ENCODE data around the gene ARMC8.

The ARMC8 gene

DNA sequence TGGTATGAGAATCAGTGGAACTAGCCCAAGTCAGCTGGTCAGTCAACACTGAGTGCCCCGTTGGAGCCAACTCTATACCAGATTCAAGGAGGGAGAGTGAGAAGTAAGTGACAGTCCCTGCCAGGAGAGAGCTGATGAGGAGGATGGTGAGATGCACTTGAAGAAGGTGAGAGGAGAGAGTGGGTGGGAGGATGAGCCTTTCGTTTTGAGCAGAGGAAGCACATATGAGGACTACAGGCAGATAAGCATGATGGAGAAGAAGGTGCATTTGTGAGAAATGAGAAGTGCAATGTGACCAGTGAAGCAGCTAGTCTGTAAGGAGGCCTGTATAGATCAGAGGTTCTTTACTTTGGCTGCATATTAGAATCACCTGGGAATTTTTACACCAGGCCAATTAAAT lies 102.2 kb downstream of the ARMC8 start:
- no peaks in the 10 kb centered on the region for H3F3A ChIP-seq (ENCODE audit: insufficient read depth, low read length)
- H3K4me1 ChIP-seq (ENCODE audit: insufficient read depth, low read length, severe bottlenecking), result no peaks in the 10 kb centered on the region
- H4K20me1 ChIP-seq (ENCODE audit: insufficient read depth, low read length), result no peaks in the 10 kb centered on the region
- no peaks in the 10 kb centered on the region for H3K27me3 ChIP-seq (ENCODE audit: insufficient read depth, low read length)
- H3K4me2 ChIP-seq (ENCODE audit: low read length), result no peak overlapping the region
- H3K9me3 ChIP-seq (ENCODE audit: low read length), result no peaks in the 10 kb centered on the region
- H3K9ac ChIP-seq (ENCODE audit: low read length), result no peak overlapping the region
- H3K36me3 ChIP-seq (ENCODE audit: insufficient read depth, low read length), result peaks cover 87% of the 10 kb centered on the region
- H3K79me2 ChIP-seq (ENCODE audit: insufficient read depth, low read length), result no peaks in the 10 kb centered on the region
- no peaks in the 10 kb centered on the region for H3K9me2 ChIP-seq (ENCODE audit: low read depth, low read length)
- TF ChIP-seq EZH2 (IDR thresholded peaks at IDR 0.05; ENCODE audit: borderline replicate concordance, low read length), result no peak
- TF ChIP-seq, protein P1, sequence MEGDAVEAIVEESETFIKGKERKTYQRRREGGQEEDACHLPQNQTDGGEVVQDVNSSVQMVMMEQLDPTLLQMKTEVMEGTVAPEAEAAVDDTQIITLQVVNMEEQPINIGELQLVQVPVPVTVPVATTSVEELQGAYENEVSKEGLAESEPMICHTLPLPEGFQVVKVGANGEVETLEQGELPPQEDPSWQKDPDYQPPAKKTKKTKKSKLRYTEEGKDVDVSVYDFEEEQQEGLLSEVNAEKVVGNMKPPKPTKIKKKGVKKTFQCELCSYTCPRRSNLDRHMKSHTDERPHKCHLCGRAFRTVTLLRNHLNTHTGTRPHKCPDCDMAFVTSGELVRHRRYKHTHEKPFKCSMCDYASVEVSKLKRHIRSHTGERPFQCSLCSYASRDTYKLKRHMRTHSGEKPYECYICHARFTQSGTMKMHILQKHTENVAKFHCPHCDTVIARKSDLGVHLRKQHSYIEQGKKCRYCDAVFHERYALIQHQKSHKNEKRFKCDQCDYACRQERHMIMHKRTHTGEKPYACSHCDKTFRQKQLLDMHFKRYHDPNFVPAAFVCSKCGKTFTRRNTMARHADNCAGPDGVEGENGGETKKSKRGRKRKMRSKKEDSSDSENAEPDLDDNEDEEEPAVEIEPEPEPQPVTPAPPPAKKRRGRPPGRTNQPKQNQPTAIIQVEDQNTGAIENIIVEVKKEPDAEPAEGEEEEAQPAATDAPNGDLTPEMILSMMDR (IDR thresholded peaks at IDR 0.05; ENCODE audit: low read length), result no peak
- no peak overlapping the region for H3K4me3 ChIP-seq (ENCODE audit: low read depth, low read length, poor library complexity, severe bottlenecking)
- no peak overlapping the region for H3K27ac ChIP-seq (ENCODE audit: low read depth, low read length, poor library complexity, severe bottlenecking)
- H2AFZ ChIP-seq (ENCODE audit: low read length), result no peak overlapping the region

DNA sequence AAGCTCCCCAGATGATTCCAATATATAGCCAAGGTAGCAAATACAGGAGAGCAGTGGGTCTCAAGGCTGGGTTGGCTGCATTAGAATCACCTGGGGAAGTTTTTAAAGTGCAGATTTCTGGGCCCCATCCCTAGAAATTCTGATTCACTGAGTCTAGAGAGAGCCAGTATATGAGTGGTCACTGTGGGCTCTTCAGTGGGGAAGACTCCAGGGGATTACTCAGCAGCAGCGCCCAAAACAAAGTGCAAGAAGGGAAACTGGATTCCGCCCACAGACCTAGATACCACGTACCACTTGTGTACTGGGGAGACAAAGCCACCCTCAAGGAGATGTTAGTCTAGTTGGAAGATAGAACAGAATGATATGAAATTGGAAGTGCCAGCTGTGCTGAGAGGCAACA lies 102.6 kb downstream of the ARMC8 start:
- H3K9ac ChIP-seq (ENCODE audit: low read length), result no peak overlapping the region
- no peaks in the 10 kb centered on the region for H3K4me1 ChIP-seq (ENCODE audit: insufficient read depth, low read length, severe bottlenecking)
- TF ChIP-seq EZH2 (IDR thresholded peaks at IDR 0.05; ENCODE audit: borderline replicate concordance, low read length), result no peak
- TF ChIP-seq, protein P1 (IDR thresholded peaks at IDR 0.05; ENCODE audit: low read length), result no peak
- H3K27me3 ChIP-seq (ENCODE audit: insufficient read depth, low read length), result no peaks in the 10 kb centered on the region
- H2AFZ ChIP-seq (ENCODE audit: low read length), result no peak overlapping the region
- no peak overlapping the region for H3K27ac ChIP-seq (ENCODE audit: low read depth, low read length, poor library complexity, severe bottlenecking)
- no peak overlapping the region for H3K4me2 ChIP-seq (ENCODE audit: low read length)
- no peak overlapping the region for H3K4me3 ChIP-seq (ENCODE audit: low read depth, low read length, poor library complexity, severe bottlenecking)
- no peaks in the 10 kb centered on the region for H3F3A ChIP-seq (ENCODE audit: insufficient read depth, low read length)
- H3K79me2 ChIP-seq (ENCODE audit: insufficient read depth, low read length), result no peaks in the 10 kb centered on the region
- H4K20me1 ChIP-seq (ENCODE audit: insufficient read depth, low read length), result no peaks in the 10 kb centered on the region
- no peaks in the 10 kb centered on the region for H3K9me3 ChIP-seq (ENCODE audit: low read length)
- peaks cover 85% of the 10 kb centered on the region for H3K36me3 ChIP-seq (ENCODE audit: insufficient read depth, low read length)
- no peaks in the 10 kb centered on the region for H3K9me2 ChIP-seq (ENCODE audit: low read depth, low read length)

DNA sequence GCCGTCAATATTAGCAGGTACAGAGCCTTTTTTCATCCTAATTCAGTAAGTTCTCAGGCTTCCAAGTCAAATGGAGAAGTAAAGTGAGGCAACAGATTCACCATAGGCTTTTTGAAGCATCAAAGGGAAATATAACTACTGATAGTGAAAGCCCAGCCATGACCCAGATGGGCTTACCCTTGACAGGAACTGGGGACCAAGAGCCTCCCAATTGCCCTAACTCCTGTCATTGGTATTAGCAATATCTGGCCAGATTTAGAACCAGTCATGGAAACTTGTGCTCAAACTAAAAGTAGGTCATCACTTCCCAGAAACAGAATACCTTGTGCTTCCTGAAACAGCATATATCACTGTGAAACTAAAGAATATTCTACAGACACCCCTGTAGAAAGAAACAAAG lies 109.5 kb downstream of the ARMC8 start:
- H3K36me3 ChIP-seq (ENCODE audit: insufficient read depth, low read length), result peaks cover 60% of the 10 kb centered on the region

DNA sequence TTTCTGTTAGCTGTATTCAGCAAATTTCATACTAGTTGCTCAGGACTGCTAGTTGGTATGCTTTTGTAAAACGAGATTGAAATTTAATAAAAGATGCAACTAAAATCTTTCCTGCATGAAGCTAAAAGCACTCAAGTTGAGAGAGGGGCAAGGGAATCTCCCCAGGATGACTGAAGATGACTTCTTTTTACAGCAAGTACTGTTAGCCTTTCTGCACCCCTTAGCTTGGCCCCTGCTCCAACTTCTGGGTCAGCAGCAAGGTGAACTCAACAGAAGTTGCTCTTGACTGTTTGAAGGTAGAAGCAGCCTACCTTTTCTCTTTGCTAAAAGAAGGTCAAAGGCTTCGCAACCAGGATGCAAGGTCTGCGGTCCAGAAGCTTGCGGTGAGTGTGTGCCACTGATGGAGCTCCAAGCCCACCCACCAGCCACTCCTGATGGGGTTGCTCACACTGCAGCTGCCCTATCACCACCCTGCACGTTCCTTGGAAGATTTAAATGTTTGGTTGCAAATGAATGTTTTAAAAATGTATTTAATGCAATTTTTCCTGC lies 110.0 kb downstream of the ARMC8 start:
- H3K36me3 ChIP-seq (ENCODE audit: insufficient read depth, low read length), result peaks cover 58% of the 10 kb centered on the region
- no peaks in the 10 kb centered on the region for H4K20me1 ChIP-seq (ENCODE audit: insufficient read depth, low read length)
- no peaks in the 10 kb centered on the region for H3K9me3 ChIP-seq (ENCODE audit: low read length)
- TF ChIP-seq EZH2 (IDR thresholded peaks at IDR 0.05; ENCODE audit: borderline replicate concordance, low read length), result no peak
- TF ChIP-seq, protein P1 (IDR thresholded peaks at IDR 0.05; ENCODE audit: low read length), result no peak
- no peaks in the 10 kb centered on the region for H3K4me1 ChIP-seq (ENCODE audit: insufficient read depth, low read length, severe bottlenecking)
- H3K79me2 ChIP-seq (ENCODE audit: insufficient read depth, low read length), result no peaks in the 10 kb centered on the region
- no peak overlapping the region for H2AFZ ChIP-seq (ENCODE audit: low read length)
- no peak overlapping the region for H3K4me3 ChIP-seq (ENCODE audit: low read depth, low read length, poor library complexity, severe bottlenecking)
- no peak overlapping the region for H3K27ac ChIP-seq (ENCODE audit: low read depth, low read length, poor library complexity, severe bottlenecking)
- no peaks in the 10 kb centered on the region for H3F3A ChIP-seq (ENCODE audit: insufficient read depth, low read length)
- H3K4me2 ChIP-seq (ENCODE audit: low read length), result no peak overlapping the region
- no peaks in the 10 kb centered on the region for H3K9me2 ChIP-seq (ENCODE audit: low read depth, low read length)
- no peak overlapping the region for H3K9ac ChIP-seq (ENCODE audit: low read length)
- no peaks in the 10 kb centered on the region for H3K27me3 ChIP-seq (ENCODE audit: insufficient read depth, low read length)

More for the DNA sequence above, 109.5 kb downstream of the ARMC8 start:
- H3K9me3 ChIP-seq (ENCODE audit: low read length), result no peaks in the 10 kb centered on the region
- no peaks in the 10 kb centered on the region for H3K4me1 ChIP-seq (ENCODE audit: insufficient read depth, low read length, severe bottlenecking)
- no peak overlapping the region for H2AFZ ChIP-seq (ENCODE audit: low read length)
- TF ChIP-seq EZH2 (IDR thresholded peaks at IDR 0.05; ENCODE audit: borderline replicate concordance, low read length), result no peak
- H3K79me2 ChIP-seq (ENCODE audit: insufficient read depth, low read length), result no peaks in the 10 kb centered on the region
- no peak overlapping the region for H3K4me2 ChIP-seq (ENCODE audit: low read length)
- H4K20me1 ChIP-seq (ENCODE audit: insufficient read depth, low read length), result no peaks in the 10 kb centered on the region
- H3K9ac ChIP-seq (ENCODE audit: low read length), result no peak overlapping the region
- H3K27me3 ChIP-seq (ENCODE audit: insufficient read depth, low read length), result no peaks in the 10 kb centered on the region
- H3K27ac ChIP-seq (ENCODE audit: low read depth, low read length, poor library complexity, severe bottlenecking), result no peak overlapping the region
- no peaks in the 10 kb centered on the region for H3K9me2 ChIP-seq (ENCODE audit: low read depth, low read length)
- no peaks in the 10 kb centered on the region for H3F3A ChIP-seq (ENCODE audit: insufficient read depth, low read length)
- H3K4me3 ChIP-seq (ENCODE audit: low read depth, low read length, poor library complexity, severe bottlenecking), result no peak overlapping the region

Measured in OCI-LY1 (cell line).